Lung (tissue), 12 donors: ENCODE measurements around the gene CD164L2. TPM values are rescaled to one million over a fixed set of nuclear protein-coding genes. Genes with fewer than 3 reads are reported as not detected.

Experiments used
- ATAC-seq: fragments of 200-7000 bp; cut with Tn5 transposase; one replicate; pipeline ENCODE4 v1.9.1; 2020; ENCODE audit warnings: moderate number of reproducible peaks; ENCODE audit not compliant: insufficient read depth, low FRiP score
- DNase-seq, 3 donors: peaks; one replicate each; pipeline ENCODE4 v3.0.0-alpha.2; 2013 to 2017
- H3K27ac ChIP-seq, 2 donors: one replicate each; pipeline ENCODE4 v1.5.1; 2013; ENCODE audit warnings: mild to moderate bottlenecking in 2 of 2, moderate library complexity in 2 of 2, control low read depth in 1 of 2, inconsistent platforms in 1 of 2, low read depth in 1 of 2, low read length in 1 of 2
- H3K27me3 ChIP-seq, 3 donors: one replicate each; pipeline ENCODE4 v1.5.1; 2013; ENCODE audit warnings: low read length in 2 of 3; ENCODE audit not compliant: control insufficient read depth in 3 of 3, insufficient read depth in 3 of 3
- H3K36me3 ChIP-seq, 4 donors: one replicate each; pipeline ENCODE4 v1.5.1; 2013; ENCODE audit warnings: low read length in 4 of 4, mild to moderate bottlenecking in 1 of 4, moderate library complexity in 1 of 4; ENCODE audit not compliant: control insufficient read depth in 4 of 4, insufficient read depth in 4 of 4
- H3K4me1 ChIP-seq, 5 donors: one replicate each; pipeline ENCODE4 v1.5.1; 2013; ENCODE audit warnings: low read length in 5 of 5, mild to moderate bottlenecking in 2 of 5, moderate library complexity in 1 of 5; ENCODE audit not compliant: control insufficient read depth in 5 of 5, insufficient read depth in 5 of 5
- H3K4me3 ChIP-seq: one replicate; pipeline ENCODE4 v1.5.1; 2013; ENCODE audit warnings: mild to moderate bottlenecking, control low read depth, moderate library complexity
- H3K9ac ChIP-seq, 2 donors: one replicate each; pipeline ENCODE4 v1.5.1; 2013; ENCODE audit warnings: low read length in 2 of 2, control low read depth in 1 of 2; ENCODE audit not compliant: insufficient read depth in 1 of 2
- H3K9me3 ChIP-seq, 4 donors: one replicate each; pipeline ENCODE4 v1.5.1; 2013; ENCODE audit warnings: low read length in 3 of 4, mild to moderate bottlenecking in 1 of 4, moderate library complexity in 1 of 4; ENCODE audit not compliant: control insufficient read depth in 4 of 4, insufficient read depth in 3 of 4
- WGBS, 2 donors: extraction: QIAGEN DNeasy Blood & Tissue Kit; methylation state at CpG; one replicate each; pipeline ENCODE4 v1.1.7; 2013; 5-methylcytosine and 5-hydroxymethylcytosine counted together
- polyA plus RNA-seq, 2 donors: library from polyadenylated mRNA; stranded (reverse); fragments of 200-250 nt; gene quantifications; one replicate each; pipeline ENCODE4 v1.2.1, GENCODE V29; 2013
- total RNA-seq, 2 donors: library from RNA; depleted of rRNA in 1 of 2; stranded (reverse); fragments of >200 nt in 1 of 2; gene quantifications; one replicate each; pipeline ENCODE4 v1.2.1, GENCODE V29; 2014 to 2021
- TF ChIP-seq, protein P1 (sequence below): IDR thresholded peaks from 2 replicates; pipeline ENCODE4 v1.5.1; 2012; ENCODE audit warnings: mild to moderate bottlenecking; ENCODE audit errors: control extremely low read depth, extremely low read depth
- donor health status: control.
- donor health status: control.
- donor health status: Bipolar disorder and iron deficiency.
- donor health status: healthy.
- donor health status: DM: yes; HTN: yes; CAD: no.

CD164L2 gene
- total and polyA plus RNA-seq, 4 donors = 6.3 to 19.8 (median 8.9) TPM

DNA sequence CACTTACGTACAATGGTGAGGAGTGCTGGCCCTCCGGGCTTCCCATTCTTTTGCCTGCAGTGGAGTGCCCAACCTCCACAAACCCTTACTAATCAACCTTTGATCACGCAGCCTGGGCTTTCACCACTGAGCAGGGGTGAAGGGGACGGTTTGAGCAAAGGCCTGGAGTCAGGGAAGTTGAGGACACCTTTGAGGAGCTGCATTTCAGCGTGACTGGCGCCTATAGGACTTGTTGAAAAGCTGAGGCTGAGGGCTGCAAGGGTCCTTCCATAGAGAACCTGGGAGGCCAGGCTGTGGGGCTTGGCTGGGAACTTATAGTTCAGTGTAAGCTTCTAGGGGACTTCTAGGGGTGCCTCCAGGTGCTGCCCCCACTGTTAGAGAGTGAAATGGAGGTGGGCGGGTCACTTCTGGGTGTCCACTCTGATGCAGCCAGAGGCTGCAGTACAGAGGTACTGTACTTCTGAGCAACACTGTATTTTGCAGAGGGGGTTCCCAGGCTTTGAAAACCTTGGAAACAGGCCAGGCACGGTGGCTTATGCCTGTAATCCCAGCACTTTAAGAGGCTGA, 31.5 kb downstream of the CD164L2 start:
- no peak for DNase-seq
- Histone ChIP-seq H3K4me1 (peaks cover 0 to 22% (median 5%) of the 10 kb centered on the region in 5 donors), H3K27ac (peak overlapping the region in 1 of 2 donors; percentile 3), H3K27me3 (peaks cover 0 to 15% (median 0%) of the 10 kb centered on the region in 3 donors), H3K36me3 (peaks cover 0 to 32% (median 5%) of the 10 kb centered on the region in 4 donors), H3K9ac (no peak overlapping the region), H3K9me3 (no peaks in the 10 kb centered on the region), H3K4me3 (no peak overlapping the region)
- no peak for ATAC-seq
- TF ChIP-seq, protein P1, sequence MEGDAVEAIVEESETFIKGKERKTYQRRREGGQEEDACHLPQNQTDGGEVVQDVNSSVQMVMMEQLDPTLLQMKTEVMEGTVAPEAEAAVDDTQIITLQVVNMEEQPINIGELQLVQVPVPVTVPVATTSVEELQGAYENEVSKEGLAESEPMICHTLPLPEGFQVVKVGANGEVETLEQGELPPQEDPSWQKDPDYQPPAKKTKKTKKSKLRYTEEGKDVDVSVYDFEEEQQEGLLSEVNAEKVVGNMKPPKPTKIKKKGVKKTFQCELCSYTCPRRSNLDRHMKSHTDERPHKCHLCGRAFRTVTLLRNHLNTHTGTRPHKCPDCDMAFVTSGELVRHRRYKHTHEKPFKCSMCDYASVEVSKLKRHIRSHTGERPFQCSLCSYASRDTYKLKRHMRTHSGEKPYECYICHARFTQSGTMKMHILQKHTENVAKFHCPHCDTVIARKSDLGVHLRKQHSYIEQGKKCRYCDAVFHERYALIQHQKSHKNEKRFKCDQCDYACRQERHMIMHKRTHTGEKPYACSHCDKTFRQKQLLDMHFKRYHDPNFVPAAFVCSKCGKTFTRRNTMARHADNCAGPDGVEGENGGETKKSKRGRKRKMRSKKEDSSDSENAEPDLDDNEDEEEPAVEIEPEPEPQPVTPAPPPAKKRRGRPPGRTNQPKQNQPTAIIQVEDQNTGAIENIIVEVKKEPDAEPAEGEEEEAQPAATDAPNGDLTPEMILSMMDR = no peak
- 64 to 76% methylated on average over 8 of the region's 8 CpGs for WGBS, 2 donors

DNA sequence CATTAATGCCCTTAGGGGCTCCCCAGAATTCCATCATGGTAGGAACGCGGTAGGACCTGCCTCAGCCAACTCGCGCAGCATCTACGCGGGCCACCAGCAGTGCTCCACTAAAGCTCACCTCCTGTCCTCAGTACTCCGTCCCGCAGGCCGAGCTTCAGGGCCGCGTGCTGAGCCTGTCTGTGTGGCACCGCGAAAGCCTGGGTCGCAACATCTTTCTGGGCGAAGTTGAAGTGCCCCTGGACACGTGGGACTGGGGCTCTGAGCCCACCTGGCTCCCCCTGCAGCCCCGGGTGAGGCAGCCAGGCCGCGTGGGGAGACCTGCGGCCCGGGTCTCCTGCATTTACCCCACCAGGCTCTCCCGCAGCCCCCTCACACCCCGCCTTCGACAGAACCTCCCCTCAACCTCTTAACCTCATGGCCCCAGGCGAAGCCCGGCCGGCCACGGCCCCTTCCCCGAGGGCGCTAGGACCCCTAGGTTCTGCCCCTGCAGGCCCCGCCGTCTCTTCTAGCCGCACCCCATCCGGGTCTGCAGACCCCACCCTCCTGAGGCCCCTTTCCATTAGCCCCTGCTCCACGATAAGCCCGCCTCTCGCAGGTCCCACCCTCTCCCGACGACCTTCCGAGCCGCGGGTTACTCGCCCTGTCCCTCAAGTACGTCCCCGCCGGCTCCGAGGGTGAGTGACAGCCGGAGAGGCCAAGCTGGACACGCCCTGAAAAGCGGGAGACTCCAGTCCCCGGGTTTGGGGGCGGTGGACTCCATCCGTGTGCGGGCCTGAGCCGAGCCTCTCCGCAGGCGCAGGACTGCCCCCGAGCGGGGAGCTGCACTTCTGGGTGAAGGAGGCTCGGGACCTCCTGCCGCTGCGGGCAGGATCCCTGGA, 32.2 kb downstream of the CD164L2 start:
- peaks cover 0 to 22% (median 5%) of the 10 kb centered on the region in 5 donors for H3K4me1 ChIP-seq
- DNase-seq (peak; percentile 51 to 62 (median 61)), ATAC-seq (no peak)
- peaks cover 0 to 15% (median 0%) of the 10 kb centered on the region in 3 donors for H3K27me3 ChIP-seq
- TF ChIP-seq, protein P1 = no peak
- 59 to 76% methylated on average over 62 of the region's 62 CpGs for WGBS, 2 donors
- H3K4me3 ChIP-seq = no peak overlapping the region
- no peak overlapping the region for H3K9ac ChIP-seq
- H3K9me3 ChIP-seq = no peaks in the 10 kb centered on the region
- H3K36me3 ChIP-seq = peaks cover 0 to 25% (median 5%) of the 10 kb centered on the region in 4 donors
- H3K27ac ChIP-seq = peak overlapping the region in 1 of 2 donors; percentile 3

DNA sequence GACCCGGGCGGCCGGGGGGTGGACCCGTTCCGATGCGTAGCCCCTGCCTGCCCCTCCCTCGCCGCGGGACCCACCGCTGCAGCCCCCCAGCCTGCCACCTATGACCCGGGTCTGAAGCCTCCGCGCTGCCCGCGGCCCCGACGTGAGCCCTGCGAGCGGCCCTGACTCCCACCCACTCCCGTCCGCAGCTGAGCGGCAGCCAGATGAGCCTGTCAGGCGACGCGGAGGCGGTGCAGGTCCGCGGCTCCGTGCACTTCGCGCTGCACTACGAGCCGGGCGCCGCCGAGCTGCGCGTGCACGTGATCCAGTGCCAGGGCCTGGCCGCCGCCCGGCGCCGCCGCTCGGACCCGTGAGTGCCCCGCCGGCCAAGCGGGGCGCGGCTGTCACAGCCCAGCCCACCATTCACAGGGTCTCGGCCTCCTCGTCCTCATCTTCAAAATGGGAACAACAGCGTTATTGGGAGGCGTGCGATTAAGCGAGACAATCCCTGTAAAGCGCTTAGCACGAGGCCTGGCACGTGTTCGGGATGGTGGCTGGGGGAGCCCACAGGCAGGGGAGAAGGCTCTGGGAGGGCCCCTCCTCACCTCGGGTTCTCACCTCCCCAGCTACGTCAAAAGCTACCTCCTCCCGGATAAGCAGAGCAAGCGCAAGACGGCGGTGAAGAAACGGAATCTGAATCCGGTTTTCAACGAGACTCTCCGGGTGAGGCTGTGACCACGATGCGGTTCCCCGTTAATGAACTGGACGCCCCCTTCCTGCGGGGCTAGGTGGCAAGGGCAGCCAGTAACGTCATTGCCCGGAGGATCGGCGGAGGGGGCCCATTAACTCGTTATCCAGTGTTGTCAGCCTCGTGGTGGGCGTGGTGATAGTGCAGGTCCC, 33.1 kb downstream of the CD164L2 start:
- no peak overlapping the region for H3K9ac ChIP-seq
- DNase-seq (peak; percentile 58 to 83 (median 74)), ATAC-seq (peak; percentile 32)
- no peak overlapping the region for H3K27ac ChIP-seq
- 38 to 56% methylated on average over 79 to 84 of the region's 84 CpGs for WGBS, 2 donors
- peaks cover 0 to 16% (median 0%) of the 10 kb centered on the region in 4 donors for H3K36me3 ChIP-seq
- TF ChIP-seq, protein P1 = no peak
- H3K4me3 ChIP-seq = peak overlapping the region; percentile 20
- H3K27me3 ChIP-seq = peaks cover 0 to 15% (median 0%) of the 10 kb centered on the region in 3 donors
- peaks cover 0 to 22% (median 5%) of the 10 kb centered on the region in 5 donors for H3K4me1 ChIP-seq
- H3K9me3 ChIP-seq = no peaks in the 10 kb centered on the region
